ENCODE data around the gene TMEM161B.

DNA sequence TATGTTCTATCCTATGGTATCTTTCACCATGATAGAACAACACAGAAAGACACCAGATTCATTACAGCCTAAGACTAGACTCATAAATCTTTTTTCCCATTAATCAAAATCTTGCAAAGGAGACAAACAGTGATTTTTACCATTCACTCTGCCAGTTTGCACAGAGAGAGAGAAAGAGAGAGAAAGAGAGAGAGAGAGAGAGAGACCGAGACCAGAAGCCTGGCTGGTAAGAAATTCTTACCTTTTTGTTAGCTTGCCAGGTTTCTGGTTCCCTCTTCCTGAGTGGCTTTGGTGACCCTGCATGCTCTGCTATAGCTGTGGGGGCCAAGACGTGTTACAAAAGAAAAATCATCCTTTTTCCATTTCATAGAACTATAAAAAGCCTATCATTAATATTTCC, 18.6 kb downstream of the TMEM161B start:
- TF ChIP-seq CTCF (IDR thresholded peaks at IDR 0.05; ENCODE audit: poor library complexity, severe bottlenecking) (no peak), EP300 (conservative IDR thresholded peaks at IDR 0.05; ENCODE audit: poor library complexity, severe bottlenecking) (no peak), RAD21 (conservative IDR thresholded peaks at IDR 0.05) (no peak), SMC3 (conservative IDR thresholded peaks at IDR 0.05; ENCODE audit: poor library complexity) (no peak), TAF1 (IDR thresholded peaks at IDR 0.05; ENCODE audit: low read depth) (no peak)

Data from neural cell (in vitro differentiated cells).